Duodenal mucosa (tissue), 2 donors: ENCODE results near the gene B3GNT4.
A peak's percentile ranks its signal among the peaks of the same experiment; 100 is the strongest.

Experiments
- H3K27ac ChIP-seq: one replicate; pipeline ENCODE4 v1.7.0; 2013; ENCODE audit warnings: low read depth, low read length
- H3K27me3 ChIP-seq, 2 donors: one replicate each; pipeline ENCODE4 v1.7.0; 2013; ENCODE audit warnings: low read length in 2 of 2, control low read depth in 1 of 2; ENCODE audit not compliant: insufficient read depth in 2 of 2, control insufficient read depth in 1 of 2
- H3K36me3 ChIP-seq, 2 donors: one replicate each; pipeline ENCODE4 v1.7.0; 2013; ENCODE audit warnings: low read length in 2 of 2, control low read depth in 1 of 2; ENCODE audit not compliant: insufficient read depth in 2 of 2, control insufficient read depth in 1 of 2
- H3K4me1 ChIP-seq, 2 donors: one replicate each; pipeline ENCODE4 v1.7.0; 2013; ENCODE audit warnings: low read length in 2 of 2, control low read depth in 1 of 2; ENCODE audit not compliant: insufficient read depth in 2 of 2, control insufficient read depth in 1 of 2
- H3K4me3 ChIP-seq, 2 donors: one replicate each; pipeline ENCODE4 v1.7.0; 2013; ENCODE audit warnings: low read length in 2 of 2, low read depth in 1 of 2
- H3K9ac ChIP-seq, 2 donors: one replicate each; pipeline ENCODE4 v1.7.0; 2013; ENCODE audit warnings: low read length in 2 of 2, low read depth in 1 of 2
- H3K9me3 ChIP-seq, 2 donors: one replicate each; pipeline ENCODE4 v1.7.0; 2013; ENCODE audit warnings: low read length in 2 of 2, control low read depth in 1 of 2; ENCODE audit not compliant: control insufficient read depth in 1 of 2

B3GNT4 gene

GRCh38 chr12:122215771-122216170 lies 12.3 kb downstream of the B3GNT4 start:
- no peak overlapping the region for H3K9ac ChIP-seq
- no peak overlapping the region for H3K27ac ChIP-seq
- H3K9me3 ChIP-seq: no peaks in the 10 kb centered on the region
- H3K36me3 ChIP-seq: peaks cover 26 to 79% of the 10 kb centered on the region in 2 donors
- H3K4me3 ChIP-seq: no peak overlapping the region
- no peaks in the 10 kb centered on the region for H3K27me3 ChIP-seq
- no peaks in the 10 kb centered on the region for H3K4me1 ChIP-seq

DNA sequence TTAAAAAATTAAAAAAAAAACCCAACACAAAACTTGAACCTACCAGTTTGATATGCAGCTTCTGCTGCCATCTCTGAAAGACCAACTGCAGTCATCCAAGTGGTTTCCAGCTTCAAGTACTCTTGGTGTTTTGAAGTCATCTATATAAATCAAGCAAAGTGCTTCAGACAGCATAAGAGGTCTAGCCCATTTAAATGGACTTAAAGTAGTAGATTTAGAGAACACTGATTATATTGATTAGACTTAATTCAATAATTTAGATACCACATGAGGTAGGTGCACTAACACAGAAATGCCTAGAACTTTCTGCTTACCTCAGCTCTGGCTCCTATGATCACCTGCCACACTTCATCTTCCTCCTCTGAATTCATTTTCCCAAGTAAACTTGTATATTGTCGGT lies 12.9 kb downstream of the B3GNT4 start:
- no peak overlapping the region for H3K27ac ChIP-seq
- H3K9me3 ChIP-seq: no peaks in the 10 kb centered on the region
- no peaks in the 10 kb centered on the region for H3K4me1 ChIP-seq
- H3K9ac ChIP-seq: no peak overlapping the region
- no peak overlapping the region for H3K4me3 ChIP-seq
- H3K27me3 ChIP-seq: no peaks in the 10 kb centered on the region
- H3K36me3 ChIP-seq: peaks cover 26 to 81% of the 10 kb centered on the region in 2 donors

DNA sequence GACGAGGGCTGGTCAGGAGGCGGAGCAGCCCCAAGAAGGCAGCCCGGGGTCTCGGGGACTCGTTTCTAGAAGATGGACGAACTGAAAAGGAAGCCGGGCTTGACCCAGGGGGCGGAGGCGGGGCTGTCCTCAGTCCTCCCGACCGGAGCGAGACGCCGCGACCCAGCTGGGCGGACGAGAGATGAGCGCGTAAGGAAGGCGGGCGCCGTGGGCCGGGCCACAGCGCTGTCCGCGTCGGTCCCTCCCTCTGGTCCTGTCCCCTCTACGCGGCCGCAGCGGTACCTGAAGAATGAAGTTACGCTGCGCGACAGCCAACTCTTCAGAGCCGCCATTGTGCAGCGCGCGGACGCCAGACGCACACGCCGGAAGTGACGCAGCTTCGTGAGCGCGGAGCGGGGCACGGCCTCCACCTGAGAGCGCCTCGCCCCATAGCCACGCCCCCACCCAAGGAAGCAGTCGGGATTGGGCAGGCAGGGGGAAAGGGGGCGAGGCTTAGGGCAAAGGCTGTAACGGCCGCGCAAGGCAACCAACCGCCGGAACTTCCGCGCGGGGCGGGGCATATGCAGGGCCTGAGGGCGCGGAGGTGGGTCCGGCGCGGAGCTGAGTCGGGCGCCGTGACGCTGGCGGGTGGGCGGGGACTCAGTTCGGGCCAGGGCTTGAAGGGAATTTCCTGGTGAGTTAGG lies 22.3 kb downstream of the B3GNT4 start, which contains the start of gene DIABLO:
DIABLO (minus strand) TSS at position 370 of the 683 bp plus-strand sequence; CDS start at position 332, 38 bp downstream.
- H3K4me3 ChIP-seq: peak within 1 kb of the TSS; percentile 88 to 94
- no peaks in the 10 kb centered on the region for H3K9me3 ChIP-seq
- peaks cover 6 to 28% of the 10 kb centered on the region in 2 donors for H3K36me3 ChIP-seq
- H3K4me1 ChIP-seq: peaks cover 12 to 20% of the 10 kb centered on the region in 2 donors
- H3K27me3 ChIP-seq: no peaks in the 10 kb centered on the region
- H3K9ac ChIP-seq: peak within 1 kb of the TSS; percentile 87 to 90
- peak within 1 kb of the TSS; percentile 96 for H3K27ac ChIP-seq

DNA sequence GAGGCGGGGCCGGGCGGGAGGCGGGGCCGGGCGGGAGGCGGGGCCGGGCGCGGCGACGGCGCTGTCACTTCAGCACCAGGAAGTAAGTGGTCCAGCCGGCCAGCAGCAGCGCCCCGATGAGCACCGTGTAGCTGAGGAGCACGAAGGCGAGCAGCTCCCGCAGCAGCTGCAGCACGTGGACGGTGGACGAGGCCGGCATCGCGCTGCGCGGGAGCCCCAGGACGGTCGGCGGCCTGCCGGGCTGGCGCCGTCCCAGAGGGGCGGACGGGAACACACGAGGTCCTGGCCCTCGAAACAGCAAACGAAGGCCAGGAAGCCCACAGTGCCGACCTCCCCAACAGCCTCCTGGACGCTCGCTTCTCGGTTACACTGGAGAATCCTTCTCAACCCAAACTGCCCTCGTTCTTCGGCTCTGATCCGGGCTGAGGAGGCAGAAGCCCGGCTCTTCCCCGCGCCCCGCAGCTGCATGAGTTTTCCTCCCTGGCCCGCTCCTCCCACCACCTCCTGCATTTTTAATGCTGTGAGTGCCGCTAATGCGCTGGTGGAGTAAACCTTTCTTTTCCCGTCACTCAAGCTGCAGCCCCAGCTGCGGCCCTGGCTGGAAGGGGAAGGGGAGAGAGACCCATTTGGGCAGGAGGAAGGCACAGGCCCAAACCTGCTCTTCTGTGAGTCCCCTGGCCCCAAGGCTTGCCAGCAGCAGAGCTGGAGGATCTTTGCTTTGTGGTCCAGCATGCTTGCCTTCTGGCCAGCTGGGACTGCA lies 23.0 kb downstream of the B3GNT4 start:
- Histone ChIP-seq H3K27me3 (no peaks in the 10 kb centered on the region), H3K9ac (no peak overlapping the region), H3K27ac (no peak overlapping the region), H3K4me1 (peaks cover 12 to 20% of the 10 kb centered on the region in 2 donors), H3K36me3 (peaks cover 13 to 27% of the 10 kb centered on the region in 2 donors), H3K9me3 (no peaks in the 10 kb centered on the region), H3K4me3 (peak overlapping the region; percentile 48 to 59)

- H3K36me3 ChIP-seq: peaks cover 14 to 26% of the 10 kb centered on the region in 2 donors
- H3K9ac ChIP-seq: no peak overlapping the region
- no peaks in the 10 kb centered on the region for H3K9me3 ChIP-seq
- H3K27ac ChIP-seq: no peak overlapping the region
- H3K27me3 ChIP-seq: no peaks in the 10 kb centered on the region
- H3K4me3 ChIP-seq: no peak overlapping the region
- peaks cover 12 to 20% of the 10 kb centered on the region in 2 donors for H3K4me1 ChIP-seq
Observed at GRCh38 chr12:122227341-122227740, 23.8 kb downstream of the B3GNT4 start.

DNA sequence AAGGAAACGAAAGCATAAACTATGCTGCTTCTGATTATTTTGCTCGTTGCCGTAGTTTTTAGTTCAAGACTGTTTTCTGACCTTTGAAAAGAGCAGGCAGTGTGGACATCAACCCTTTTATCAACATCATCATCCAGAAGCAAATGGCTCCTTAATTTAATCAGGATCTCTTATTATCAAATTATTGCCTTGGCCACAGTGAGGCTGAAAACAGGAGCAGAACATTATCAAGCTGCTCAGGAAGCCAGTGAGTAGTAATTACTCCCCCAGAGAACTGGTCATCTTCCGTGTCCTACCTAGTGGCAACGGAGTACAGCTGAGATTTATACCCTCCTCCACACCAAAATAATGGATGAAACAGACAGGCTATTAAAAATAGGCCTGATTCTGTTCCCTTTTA lies 24.6 kb downstream of the B3GNT4 start:
- Histone ChIP-seq H3K4me1 (peaks cover 12 to 20% of the 10 kb centered on the region in 2 donors), H3K4me3 (no peak overlapping the region), H3K27ac (no peak overlapping the region), H3K9ac (no peak overlapping the region), H3K27me3 (no peaks in the 10 kb centered on the region), H3K9me3 (no peaks in the 10 kb centered on the region), H3K36me3 (peaks cover 14 to 31% of the 10 kb centered on the region in 2 donors)

DNA sequence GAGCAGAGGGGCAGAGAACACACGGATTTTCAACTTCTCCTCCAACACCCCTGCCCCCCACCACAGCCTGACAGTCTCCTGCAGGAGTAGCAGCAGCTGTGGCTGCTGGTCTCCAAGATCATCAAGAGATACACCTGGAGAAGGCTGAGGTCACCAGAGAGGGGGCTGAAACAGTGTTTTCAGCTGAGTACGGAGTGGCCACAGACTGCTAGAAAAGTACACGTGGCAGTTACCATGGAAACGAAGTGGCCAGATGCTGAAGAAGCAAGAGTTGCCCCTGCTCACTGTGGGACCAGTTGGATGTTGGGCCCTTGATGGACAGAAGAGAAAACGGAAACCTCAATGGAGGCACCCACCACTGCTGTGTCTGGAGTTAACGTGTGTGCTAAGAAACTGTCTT lies 27.3 kb downstream of the B3GNT4 start:
- H3K36me3 ChIP-seq: peaks cover 24 to 46% of the 10 kb centered on the region in 2 donors
- no peak overlapping the region for H3K9ac ChIP-seq
- H3K27ac ChIP-seq: no peak overlapping the region
- peaks cover 7 to 9% of the 10 kb centered on the region in 2 donors for H3K4me1 ChIP-seq
- no peaks in the 10 kb centered on the region for H3K27me3 ChIP-seq
- no peak overlapping the region for H3K4me3 ChIP-seq
- no peaks in the 10 kb centered on the region for H3K9me3 ChIP-seq

DNA sequence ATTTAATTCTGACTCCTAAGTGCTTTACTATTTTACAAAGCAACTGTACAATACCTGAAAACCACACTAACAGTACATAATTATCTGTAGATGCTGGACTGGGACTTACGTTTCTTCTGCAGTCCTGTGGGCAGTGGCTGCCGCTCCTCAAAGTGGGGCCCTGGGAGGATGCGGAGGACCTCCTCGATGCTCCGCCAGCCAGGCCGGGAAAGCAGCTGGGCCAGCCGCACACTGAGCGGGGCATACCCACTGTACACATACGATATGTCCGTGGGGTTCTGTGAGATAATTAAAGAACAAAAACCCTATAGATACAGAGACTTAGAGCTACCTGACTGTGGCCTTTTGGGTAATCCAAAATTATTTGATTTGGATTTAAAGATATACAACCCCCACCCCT lies 29.2 kb downstream of the B3GNT4 start:
- no peak overlapping the region for H3K27ac ChIP-seq
- H3K4me3 ChIP-seq: no peak overlapping the region
- H3K4me1 ChIP-seq: no peaks in the 10 kb centered on the region
- no peaks in the 10 kb centered on the region for H3K27me3 ChIP-seq
- no peak overlapping the region for H3K9ac ChIP-seq
- H3K9me3 ChIP-seq: no peaks in the 10 kb centered on the region
- H3K36me3 ChIP-seq: peaks cover 28 to 47% of the 10 kb centered on the region in 2 donors

DNA sequence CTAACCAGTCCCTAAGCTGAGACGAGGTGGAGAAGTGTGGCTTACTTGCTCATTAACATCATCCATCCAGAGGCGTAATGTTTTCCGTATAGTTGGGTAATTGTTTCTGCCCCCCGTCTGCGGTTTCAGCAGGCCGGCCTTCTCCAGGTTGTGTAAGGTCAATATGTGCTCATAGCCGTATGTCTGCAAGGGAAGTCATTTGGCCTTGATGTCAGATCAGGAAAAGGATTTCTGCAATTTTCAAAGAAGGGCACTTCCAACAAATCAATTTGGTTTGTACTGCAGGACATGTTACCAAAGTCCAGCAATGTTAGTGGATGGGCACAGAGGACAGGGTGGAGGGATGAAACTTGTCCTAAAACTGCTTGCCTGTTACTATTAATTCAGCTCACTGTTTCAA lies 32.2 kb downstream of the B3GNT4 start:
- Histone ChIP-seq H3K27ac (no peak overlapping the region), H3K27me3 (no peaks in the 10 kb centered on the region), H3K4me1 (no peaks in the 10 kb centered on the region), H3K9ac (no peak overlapping the region), H3K36me3 (peaks cover 25 to 54% of the 10 kb centered on the region in 2 donors), H3K9me3 (no peaks in the 10 kb centered on the region), H3K4me3 (no peak overlapping the region)

- Histone ChIP-seq H3K27me3 (no peaks in the 10 kb centered on the region), H3K9me3 (no peaks in the 10 kb centered on the region), H3K36me3 (peaks cover 12 to 38% of the 10 kb centered on the region in 2 donors), H3K4me1 (no peaks in the 10 kb centered on the region), H3K27ac (no peak overlapping the region), H3K9ac (no peak overlapping the region), H3K4me3 (no peak overlapping the region)
Observed at GRCh38 chr12:122238861-122239260, 35.4 kb downstream of the B3GNT4 start.
